Temporal lobe (tissue), 1 donor: ENCODE data around the gene SGTB. TPM values are rescaled to one million over a fixed set of nuclear protein-coding genes. Genes with fewer than 3 reads are reported as not detected.

Experiments
- total RNA-seq: library from RNA; depleted of rRNA; stranded (reverse); fragments of >200 nt; gene quantifications from one replicate; pipeline ENCODE4 v1.2.3, GENCODE V29; 2014

Gene SGTB
- total RNA-seq, 1 donor from 2014 or later, result 20.7 TPM

Other genes with a start within 250 kb of the SGTB start
- 8.6 TPM for gene ADAMTS6, start 240.2 kb downstream of the SGTB start, total RNA-seq
- gene CENPK, start 158.9 kb downstream of the SGTB start, total RNA-seq, result 5.4 TPM
- gene PPWD1, start 158.8 kb downstream of the SGTB start, total RNA-seq, result 51.4 TPM
- 64.7 TPM for gene TRIM23, start 97.8 kb downstream of the SGTB start, total RNA-seq
- 8.6 TPM for gene SHLD3, start 97.1 kb downstream of the SGTB start, total RNA-seq
- 36.6 TPM for gene TRAPPC13, start 97.1 kb downstream of the SGTB start, total RNA-seq
- 61.2 TPM for gene NLN, start 96 bp upstream of the SGTB start, total RNA-seq
- gene ERBIN, start 204.5 kb upstream of the SGTB start, total RNA-seq, result 63.2 TPM